Kidney capillary endothelial cell (primary cell): ENCODE results near the gene CAPN2.
"Not testable (repeated sequence)": the region's sequence is repeated elsewhere in the genome, so short reads cannot be mapped to it uniquely, and the experiment has no call there.

ENCODE experiments used
- DNase-seq: peaks from one replicate; pipeline ENCODE4 v3.0.0-alpha.2; 2018; ENCODE audit warnings: low spot score

Gene CAPN2

DNA sequence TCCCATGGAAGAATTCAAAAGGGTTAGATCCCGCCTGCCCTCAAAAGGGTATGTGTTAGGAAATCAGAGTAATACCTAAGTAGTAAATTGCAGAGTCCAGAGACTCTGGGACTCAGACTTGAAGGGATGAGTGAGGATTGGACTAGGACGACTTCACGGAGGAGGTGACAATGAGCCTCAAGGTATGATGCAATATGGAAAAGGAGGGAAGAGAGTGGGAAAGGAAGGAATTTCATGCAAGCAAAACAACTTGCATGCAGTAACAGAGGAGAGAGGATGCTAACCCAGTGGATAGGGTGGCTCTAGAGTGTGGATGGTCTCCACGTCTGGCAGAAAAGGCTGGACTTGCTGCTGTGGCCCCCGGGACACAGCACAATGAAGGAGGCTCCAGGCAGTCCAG lies 4.8 kb downstream of the CAPN2 start:
- no peak for DNase-seq

DNA sequence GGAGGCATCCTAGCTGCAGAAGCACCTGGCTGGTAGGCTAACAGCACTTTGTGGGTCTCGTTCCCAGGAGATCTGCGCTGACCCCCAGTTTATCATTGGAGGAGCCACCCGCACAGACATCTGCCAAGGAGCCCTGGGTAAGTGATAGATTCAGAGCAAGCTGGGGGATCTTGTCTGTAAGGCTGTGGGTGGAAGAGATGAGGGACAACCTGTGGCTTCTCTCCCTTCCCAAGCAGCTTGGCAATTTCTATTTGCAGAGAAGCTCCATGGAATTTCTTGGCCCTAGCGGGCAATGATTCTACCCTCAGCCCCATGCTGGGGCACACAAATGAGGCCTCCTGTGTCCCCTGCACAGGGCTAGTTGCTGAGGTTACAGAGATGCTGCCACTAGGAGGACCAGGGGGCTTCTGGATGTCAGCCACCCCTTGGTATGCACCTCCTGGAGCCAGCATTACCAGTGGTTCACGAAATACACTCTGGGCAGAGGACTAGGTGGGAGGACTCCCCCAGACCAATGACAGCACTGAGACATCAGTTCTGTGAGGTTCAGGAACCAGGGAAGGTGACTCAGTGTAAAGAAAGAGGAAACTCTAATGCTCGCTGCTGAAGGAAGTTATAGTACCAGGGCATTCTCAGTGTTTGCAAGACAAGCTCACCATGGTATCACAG lies 5.5 kb downstream of the CAPN2 start:
- DNase-seq, result no peak

DNA sequence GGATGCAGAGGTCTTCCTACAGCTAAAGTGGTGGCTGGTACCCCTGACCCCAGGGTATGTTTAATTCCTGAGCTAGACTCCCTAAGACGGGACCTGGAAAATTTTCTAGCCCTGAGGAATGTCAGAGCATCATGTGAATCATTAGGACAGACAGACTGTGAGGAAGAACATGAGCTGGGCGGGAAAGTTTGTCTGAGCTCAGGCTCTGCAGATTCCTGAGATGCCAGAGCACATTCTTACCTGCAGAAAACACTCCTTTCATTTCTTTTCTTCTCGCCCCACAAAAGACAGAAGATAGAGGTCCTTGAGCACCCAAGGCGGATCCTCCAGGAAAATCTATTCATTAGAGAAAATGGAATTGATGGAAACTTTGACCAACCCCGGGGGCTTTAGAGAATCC lies 6.5 kb downstream of the CAPN2 start:
- DNase-seq, result no peak

DNA sequence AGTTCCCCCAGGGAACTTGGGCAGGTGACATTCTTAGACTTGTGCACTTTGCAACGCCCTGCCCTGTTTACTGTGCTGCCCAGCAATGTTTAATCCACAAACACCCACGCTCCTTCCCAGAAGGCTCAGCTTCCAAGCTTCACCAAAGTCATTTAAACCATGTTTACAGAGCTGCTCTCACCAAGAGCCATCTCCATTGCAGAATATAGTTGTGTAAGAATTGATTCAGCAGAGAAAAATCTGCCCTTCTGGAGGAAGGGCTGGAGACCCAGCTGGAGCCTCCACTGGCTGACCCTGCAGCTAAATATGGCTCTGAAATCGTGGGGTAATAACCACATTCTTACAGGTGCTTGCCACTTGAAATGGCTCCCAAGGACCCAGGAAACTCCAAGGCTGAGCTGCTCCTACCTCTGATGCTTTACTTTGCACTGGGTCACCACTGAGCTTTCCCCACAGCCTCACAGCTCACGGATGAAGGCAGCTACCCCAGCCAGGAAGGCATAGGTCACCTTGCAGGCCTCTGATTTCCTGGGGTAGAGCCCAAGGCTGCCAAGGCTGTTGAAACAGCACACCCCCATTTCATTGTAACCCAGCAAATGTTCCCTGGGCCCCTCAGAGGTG lies 8.7 kb downstream of the CAPN2 start:
- no peak for DNase-seq

DNA sequence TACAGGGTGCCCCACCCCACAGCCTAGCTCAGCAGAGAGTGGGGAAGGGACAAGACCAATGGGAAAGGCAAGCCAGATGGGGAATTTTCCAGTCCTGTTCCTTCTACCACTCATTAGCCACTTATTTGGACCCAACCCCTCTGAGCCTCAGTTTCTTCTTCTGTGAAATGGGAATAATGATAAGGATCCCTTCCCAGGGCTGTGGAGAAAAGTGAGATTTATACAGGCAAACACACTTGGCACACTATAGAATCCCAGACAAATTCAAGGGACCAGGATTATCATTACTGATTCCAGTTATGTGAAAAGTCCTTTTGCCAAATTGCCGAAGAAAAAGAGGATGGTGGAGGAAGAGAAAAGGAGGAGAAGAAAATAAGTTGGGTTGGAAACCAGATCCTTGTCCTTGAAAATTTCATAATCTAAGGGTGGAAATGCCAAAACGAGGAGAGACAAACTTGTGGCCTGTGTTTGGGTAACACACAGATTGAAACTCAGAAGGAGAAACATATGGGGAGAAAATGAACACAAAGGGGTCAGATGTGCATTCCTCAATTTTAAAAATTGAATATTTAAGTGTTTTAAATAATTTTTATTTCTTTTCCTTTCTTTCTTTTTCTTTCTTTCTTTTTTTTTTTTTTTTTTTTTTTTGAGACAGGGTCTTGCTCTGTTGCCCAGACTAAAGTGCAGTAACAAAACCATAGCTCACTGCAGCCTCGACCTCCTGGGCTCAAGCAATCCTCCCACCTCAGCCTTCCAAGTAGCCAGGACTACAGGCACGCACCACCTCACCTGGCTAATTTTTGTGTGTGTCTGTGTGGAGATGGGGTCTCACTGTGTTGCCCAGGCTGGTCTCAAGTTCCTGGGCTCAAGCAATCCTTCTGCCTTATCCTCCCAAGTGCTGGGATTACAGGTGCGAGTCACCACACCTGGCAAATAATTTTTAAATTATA lies 9.6 kb downstream of the CAPN2 start:
- DNase-seq, result no peak

DNA sequence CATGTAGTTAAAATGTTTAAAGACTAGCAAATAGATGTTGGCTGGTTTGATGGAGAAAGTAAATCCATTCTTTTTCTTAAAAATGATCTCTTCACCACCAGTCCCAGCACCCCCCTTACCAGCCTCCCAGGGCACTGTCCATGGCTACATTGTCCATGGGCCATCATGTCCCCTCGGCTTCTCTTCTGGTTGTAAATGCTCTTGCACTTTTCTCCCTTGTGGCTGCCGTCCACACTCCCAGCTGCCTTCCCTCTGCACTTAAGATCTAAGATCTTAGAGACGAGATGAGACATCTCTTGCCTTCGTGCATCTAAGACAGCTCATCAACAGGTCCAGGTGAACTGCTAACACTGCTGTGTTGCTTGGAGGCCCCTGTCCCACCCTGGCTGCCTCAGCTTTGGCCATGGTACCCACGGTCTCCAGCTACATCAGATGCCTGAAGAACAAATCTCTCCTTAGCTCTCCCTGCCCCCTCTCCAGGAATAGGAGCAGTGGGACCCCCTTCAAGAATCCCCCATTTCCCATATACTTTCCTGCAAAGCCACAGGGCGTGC lies 11.1 kb downstream of the CAPN2 start:
- no peak for DNase-seq

DNA sequence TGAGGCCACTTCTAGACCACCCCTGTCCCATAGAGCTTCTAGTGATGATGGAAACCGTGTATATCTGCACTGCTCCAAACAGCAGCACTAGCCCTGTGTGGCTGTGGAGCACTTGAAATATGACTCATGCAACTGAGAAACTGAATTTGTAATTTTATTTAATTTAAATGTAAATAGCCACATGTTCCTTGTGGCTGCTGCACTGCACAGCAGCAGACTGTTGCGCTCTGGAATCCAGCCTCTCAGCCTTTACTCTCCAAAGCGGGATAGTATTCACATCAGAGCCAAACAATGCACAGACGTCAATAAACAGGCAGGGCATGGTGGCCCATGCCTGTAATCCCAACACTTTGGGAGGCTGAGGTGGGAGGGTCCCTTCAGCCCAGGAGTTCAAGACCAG lies 12.0 kb downstream of the CAPN2 start:
- DNase-seq, result no peak

DNA sequence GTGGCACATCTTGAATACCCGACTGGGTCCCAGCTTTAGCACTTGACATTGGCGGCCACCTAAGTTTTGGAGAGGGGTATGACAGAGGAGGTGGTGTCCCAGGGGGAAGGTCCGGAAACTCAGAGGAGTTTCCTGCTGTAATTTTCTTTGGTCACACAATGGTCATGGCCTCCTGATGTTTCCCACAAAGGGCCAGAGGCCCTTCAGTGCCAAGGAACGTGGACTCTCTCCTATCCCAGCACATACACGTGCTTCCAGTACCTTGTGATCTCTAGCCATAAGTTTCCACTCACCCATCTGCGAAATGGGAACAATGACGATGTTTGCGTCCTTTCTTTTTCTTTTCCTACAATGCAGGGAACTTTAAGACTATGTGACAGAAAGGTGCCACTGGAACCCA lies 13.2 kb downstream of the CAPN2 start:
- no peak for DNase-seq

DNA sequence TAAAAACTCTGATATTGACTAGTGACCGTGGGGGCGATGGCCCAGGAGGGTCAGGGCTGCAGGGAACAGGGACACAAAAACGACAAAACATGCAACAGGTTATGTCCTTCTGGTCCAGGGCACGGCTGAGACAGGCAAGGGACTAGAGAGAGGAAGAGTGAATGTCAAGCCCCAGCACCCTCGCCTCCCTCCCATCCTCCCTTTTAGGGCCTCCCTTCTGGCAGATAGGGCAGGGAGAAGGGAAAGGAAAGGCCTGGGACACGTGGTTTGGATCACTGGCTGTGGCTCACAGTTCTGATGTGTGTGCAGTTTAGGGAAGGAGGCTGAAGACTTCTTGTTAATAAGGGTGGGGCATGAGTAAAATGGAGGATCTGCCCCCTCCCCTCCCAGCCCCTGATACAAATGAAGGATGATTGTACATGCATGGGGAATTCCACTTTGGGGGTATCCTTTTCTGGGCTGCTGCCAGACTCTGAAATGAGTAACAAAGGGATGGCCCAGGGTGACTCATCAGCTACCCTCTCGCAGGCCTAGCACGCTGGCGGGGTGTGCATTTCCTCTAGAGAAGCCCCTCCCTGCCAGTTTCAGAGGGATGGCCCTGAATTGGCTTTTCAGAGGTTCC lies 14.2 kb downstream of the CAPN2 start:
- peak; percentile 95 for DNase-seq

DNA sequence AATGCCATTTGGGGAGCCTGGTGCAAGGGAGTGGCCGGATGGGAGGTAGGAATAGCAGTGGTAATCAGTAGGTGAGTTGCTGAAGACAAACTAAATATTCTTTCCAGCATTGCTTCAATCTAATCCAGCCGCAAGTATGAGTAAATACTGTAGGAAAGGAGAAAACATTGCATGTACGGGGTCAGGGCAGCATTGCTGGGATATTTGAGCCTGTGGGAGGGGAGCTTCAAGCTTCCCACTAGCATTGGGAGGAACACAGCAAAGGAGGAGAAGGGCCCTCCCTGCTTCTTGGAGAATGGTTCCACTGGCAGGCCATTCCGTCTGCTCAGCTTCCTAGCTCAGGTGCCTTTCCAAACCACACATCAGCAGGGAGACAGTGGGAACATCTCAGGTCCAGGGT lies 15.2 kb downstream of the CAPN2 start:
- DNase-seq, result no peak

DNA sequence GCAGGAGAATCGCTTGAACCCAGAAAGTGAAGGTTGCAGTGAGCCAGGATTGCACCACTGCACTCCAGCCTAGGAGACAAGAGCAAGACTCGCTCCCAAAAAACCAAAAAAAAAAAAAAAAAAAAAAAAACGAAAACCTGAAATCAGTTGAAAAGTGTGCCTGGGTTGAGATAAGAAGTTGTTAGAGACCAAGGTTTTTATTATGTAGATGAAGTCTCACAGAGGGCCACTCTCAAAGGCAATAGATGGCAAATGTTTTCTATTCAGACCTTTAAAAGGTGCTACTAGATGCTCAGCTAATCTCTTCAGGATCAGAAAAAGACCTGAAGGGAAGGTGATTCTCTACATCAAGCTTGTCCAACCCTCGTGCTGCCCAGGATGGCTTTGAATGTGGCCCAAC lies 17.6 kb downstream of the CAPN2 start:
- no peak for DNase-seq

DNA sequence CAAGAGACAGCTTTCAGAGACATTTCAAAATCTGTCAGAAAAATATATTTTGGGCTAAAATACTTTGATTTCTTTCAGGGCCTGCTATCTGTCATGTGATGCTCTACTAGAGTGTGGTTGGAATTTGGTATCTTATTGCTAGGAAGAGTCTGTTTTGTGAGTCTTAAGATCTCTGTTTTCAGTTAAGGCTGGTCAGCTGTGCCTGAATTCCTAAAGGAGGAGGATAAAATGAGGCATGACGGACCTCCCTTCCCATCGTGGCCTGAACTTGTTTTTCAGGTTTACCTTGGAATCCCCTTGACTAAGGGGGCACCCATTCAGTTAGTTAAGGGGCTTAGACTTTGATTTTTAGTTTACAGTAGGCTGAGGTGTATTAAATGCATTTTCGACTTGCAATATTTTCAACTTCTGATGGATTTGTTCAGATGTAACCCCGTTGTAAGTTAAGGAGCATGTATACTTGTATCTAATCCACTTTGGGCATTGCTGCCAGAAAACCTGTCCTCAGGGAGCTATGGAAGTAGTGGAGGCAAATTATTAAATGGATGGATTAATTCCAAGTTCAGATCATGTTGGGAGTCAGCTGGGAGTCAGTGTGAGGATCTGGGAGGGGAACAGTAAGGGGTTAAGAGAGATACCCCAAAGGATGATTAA lies 18.3 kb downstream of the CAPN2 start:
- no peak for DNase-seq

DNA sequence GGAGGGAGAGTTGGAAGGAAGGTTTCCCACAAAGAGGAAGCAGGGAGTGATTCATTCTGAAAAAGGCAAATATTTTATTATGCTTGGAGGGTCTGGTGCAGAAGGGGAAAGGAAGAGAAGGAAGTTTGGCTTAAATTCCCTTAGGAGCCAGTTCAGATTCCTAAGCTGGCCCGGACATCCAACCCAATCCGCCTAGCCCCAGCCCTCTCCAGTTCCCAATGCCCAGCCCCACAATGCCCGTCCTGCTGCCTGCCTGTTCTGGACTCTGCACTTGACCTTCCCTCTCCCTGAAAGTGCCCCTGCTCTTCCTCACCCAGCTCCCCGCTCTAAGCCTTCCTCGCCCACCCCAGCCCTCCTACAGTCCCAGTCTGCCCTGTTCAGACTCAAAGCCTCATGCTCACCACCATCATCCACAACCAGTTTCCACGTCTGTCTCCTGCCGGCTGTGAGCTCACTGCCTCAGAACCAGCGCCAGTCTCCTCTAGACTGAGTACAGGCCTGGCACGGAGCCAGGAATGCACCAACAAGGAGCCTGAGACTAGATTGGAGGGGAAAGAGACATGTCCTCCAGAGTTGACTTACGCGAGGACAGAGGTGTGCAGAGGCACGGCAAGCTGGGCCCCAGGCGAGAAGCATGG lies 18.9 kb downstream of the CAPN2 start:
- DNase-seq, result peak; percentile 88

DNA sequence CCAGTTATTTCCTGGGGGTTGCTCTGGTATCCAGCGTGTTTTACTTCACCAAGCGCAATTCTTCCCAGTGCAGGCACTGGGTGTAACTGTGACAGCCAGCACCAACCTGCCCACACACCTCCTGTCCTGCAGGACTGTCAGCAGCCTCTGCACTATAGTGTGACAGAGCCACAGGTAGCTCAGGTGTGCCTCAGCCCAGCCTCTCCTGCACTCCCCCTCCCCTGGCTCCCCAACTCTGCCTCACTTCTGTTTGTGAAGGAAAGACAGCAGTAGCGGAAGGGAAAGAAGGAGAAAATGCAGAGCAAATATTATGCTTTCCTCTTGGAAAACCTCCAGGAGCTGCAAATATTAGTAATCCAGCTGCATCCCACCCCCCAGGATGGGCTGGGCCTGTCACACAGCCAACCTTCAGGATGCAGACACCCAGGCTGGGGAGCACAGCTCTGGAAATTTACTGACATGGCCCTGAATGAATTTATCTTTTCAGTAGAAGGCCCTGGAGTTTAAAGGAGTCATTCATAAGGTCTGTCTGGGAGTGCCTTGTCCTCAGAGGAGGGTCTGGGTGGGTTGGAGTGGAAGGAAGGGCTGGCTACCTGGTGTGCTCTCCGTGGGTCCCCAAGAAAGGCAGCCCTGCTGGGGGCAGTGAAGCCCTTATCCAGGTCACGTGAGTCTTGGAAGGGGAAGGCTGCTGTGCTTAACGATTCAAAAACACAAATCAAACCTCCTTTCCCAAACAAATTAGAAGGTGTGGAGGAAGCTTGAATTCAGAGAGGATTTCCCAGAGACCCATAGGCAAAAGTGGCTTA lies 20.9 kb downstream of the CAPN2 start:
- DNase-seq, result no peak

DNA sequence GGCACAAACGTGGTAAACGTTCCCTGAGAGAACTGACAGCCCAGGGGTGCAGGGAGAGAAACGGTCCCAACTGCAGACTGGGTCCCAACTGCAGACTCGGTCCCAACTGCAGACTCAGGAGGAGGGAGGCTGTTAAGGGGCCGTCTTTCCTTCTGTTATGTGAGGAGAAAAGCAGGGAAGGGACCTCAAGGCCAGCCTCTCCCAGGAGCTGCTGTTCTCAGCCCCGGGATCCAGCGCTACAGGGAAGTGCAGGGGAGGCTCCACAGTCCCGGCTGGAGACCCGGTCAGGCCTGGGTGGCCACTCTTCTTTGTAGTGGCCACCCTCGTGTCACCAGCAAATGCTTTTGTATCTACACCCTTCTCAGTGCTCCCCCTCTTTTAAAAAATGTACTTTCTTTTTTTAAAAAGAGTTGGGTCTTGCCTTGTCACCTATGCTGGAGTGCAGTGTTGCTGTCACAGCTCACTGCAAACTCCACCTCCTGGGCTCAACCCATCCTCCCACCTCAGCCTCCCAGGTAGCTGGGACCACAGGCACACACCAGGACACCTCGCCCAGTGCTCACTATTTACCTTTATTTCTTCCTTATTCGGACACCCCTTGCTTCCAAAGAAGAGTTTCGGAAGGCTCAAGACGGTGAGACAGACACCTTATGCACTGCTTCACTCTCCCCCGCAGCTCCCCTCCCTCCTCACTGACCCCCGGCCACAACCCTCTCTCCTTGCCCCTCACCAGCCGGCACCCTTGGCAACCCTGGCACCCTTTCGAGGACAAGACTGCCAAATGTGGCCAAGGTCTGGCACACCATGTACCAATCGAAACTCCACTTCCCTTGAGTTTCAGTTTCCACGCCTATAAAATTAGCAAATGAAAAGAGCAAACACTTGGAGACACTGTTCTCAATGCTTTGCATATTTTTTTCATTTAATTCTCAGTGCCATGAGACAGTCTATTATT lies 21.8 kb downstream of the CAPN2 start:
- no peak for DNase-seq

DNA sequence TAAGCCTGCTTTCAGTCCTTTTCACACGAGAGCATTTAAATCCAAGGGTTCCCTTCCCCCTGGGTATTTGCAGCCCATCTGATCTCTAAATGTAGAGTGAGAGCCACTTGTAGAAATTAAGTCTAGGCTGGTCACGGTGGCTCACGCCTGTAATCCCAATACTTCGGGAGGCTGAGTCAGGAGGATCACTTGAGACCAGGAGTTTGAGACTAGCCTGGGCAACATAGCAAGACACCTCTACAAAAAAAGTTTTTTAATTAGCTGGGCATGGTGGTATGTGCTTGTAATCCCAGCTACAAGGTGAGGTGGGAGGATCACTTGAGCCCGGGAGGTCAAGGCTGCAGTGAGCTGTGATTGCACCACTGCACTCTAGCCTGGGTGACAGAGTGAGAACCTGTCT lies 24.3 kb downstream of the CAPN2 start:
- DNase-seq, result not testable (repeated sequence)

DNA sequence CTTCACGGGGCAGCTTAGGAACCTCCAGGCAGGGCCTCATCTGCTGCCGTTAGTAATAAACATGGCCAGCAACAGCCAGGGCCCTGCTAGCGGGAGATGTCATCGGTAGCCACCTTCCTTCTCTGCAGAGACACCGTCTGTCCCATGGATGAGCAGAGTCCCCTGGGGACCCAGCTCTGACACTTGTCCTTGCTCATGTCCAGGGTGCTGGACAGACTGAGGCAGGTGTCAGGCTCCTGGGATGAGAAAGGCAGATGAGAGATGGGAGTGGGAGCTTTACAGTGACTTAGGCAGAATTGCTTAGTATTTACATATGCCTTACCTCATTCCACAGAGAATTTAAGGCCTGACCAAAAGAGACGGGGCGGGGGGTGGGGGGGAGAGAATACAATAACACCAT lies 25.0 kb downstream of the CAPN2 start:
- DNase-seq, result no peak

DNA sequence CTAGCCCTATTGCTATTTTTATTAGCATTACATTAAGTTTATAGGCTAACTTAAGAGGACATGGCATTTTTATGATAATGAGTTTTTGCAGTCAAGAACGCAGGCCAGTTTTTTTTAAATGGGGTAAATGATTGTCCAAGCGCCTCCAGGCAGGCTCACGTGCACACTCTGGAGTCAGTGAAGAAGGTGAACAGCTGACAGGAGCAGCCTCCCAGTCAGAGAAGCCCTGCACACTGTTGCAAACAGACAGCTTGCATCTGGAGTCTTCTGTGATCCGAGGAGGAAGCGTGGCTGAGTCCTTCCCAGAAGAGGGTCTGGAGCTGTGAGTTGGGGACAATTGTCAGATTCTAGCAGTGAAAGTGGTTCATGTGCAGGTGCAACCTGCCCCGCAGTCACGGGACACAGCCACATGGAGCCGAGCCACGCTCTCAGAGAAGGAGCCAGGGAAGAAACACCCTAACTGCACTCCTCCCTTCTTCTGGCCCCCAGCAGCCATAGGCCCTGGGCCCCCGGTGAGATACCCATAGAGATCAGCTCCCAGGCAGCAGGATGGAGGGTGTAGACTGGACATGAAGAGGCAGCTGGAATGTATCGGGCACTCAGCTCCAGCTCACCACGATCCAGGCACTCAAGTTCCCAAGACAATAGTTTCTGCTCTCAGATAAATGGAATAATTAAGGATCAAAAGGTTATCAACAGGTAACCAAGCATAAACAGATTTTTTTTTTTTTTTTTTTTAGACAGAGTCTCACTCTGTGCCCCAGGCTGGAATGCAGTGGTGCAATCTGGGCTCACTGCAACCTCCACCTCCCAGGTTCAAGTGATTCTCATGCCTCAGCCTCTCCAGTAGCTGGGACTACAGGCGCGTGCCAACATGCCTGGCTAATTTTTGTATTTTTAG lies 26.4 kb downstream of the CAPN2 start:
- DNase-seq, result no peak
